H9 (cell line): ENCODE data around the gene PPP1R27. TPM values are rescaled to one million over a fixed set of nuclear protein-coding genes. Genes with fewer than 3 reads are reported as not detected.

ENCODE experiments used
- DNase-seq: peaks from one replicate; pipeline ENCODE4 v3.0.0-alpha.2; 2017
- H2AFZ ChIP-seq: one replicate; pipeline ENCODE4 v1.6.1; 2013; ENCODE audit warnings: mild to moderate bottlenecking, low read length, control low read depth, moderate library complexity
- H2AK5ac ChIP-seq: 2 replicates; pipeline ENCODE4 v1.6.1; 2013; ENCODE audit warnings: low read length, control low read depth, mixed read lengths; ENCODE audit not compliant: insufficient read length
- H2BK120ac ChIP-seq: one replicate; pipeline ENCODE4 v1.6.1; 2013; ENCODE audit warnings: low read depth, mild to moderate bottlenecking, low read length, control low read depth, inconsistent platforms; ENCODE audit not compliant: poor library complexity, severe bottlenecking
- H2BK12ac ChIP-seq: 2 replicates; pipeline ENCODE4 v1.6.1; 2013; ENCODE audit warnings: low read length, control low read depth, mixed read lengths, low read depth; ENCODE audit not compliant: insufficient read length
- H2BK15ac ChIP-seq: 2 replicates; pipeline ENCODE4 v1.6.1; 2013; ENCODE audit warnings: low read depth, low read length, control low read depth
- H2BK20ac ChIP-seq: one replicate; pipeline ENCODE4 v1.6.1; 2013; ENCODE audit warnings: low read depth, mild to moderate bottlenecking, low read length, control low read depth, inconsistent platforms; ENCODE audit not compliant: poor library complexity, severe bottlenecking
- H2BK5ac ChIP-seq: 2 replicates; pipeline ENCODE4 v1.6.1; 2013; ENCODE audit warnings: low read length, control low read depth, mixed read lengths; ENCODE audit not compliant: insufficient read length
- H3K14ac ChIP-seq: 2 replicates; pipeline ENCODE4 v1.6.1; 2013; ENCODE audit warnings: low read length, control low read depth; ENCODE audit not compliant: insufficient read depth
- H3K18ac ChIP-seq: 2 replicates; pipeline ENCODE4 v1.6.1; 2013; ENCODE audit warnings: low read depth, mild to moderate bottlenecking, mixed read lengths, low read length, control low read depth; ENCODE audit not compliant: insufficient read length
- H3K23ac ChIP-seq: 2 replicates; pipeline ENCODE4 v1.6.1; 2013; ENCODE audit warnings: low read length, control low read depth, mixed read lengths, low read depth; ENCODE audit not compliant: insufficient read length
- H3K23me2 ChIP-seq: 2 replicates; pipeline ENCODE4 v1.6.1; 2013; ENCODE audit warnings: low read depth, mild to moderate bottlenecking, mixed read lengths, low read length, control low read depth; ENCODE audit not compliant: insufficient read length, poor library complexity, severe bottlenecking
- H3K27ac ChIP-seq: 2 replicates; pipeline ENCODE4 v1.5.1; 2013; ENCODE audit warnings: low read length, control low read depth, mixed read lengths, low read depth; ENCODE audit not compliant: insufficient read length
- H3K27me3 ChIP-seq: 2 replicates; pipeline ENCODE4 v1.6.1; 2013; ENCODE audit warnings: low read length, control low read depth, inconsistent platforms; ENCODE audit not compliant: insufficient read depth
- H3K4ac ChIP-seq: 2 replicates; pipeline ENCODE4 v1.6.1; 2013; ENCODE audit warnings: low read depth, mild to moderate bottlenecking, control low read depth, inconsistent platforms, low read length, moderate library complexity
- H3K4me1 ChIP-seq: 2 replicates; pipeline ENCODE4 v1.6.1; 2013; ENCODE audit warnings: low read length, control low read depth, inconsistent platforms; ENCODE audit not compliant: insufficient read depth
- H3K4me2 ChIP-seq: 2 replicates; pipeline ENCODE4 v1.6.1; 2013; ENCODE audit warnings: low read length, control low read depth, mixed read lengths; ENCODE audit not compliant: insufficient read length, insufficient read depth
- H3K56ac ChIP-seq: 2 replicates; pipeline ENCODE4 v1.6.1; 2013; ENCODE audit warnings: low read depth, mild to moderate bottlenecking, mixed read lengths, low read length, control low read depth; ENCODE audit not compliant: insufficient read length
- H3K79me1 ChIP-seq: 2 replicates; pipeline ENCODE4 v1.6.1; 2013; ENCODE audit warnings: low read depth, mild to moderate bottlenecking, moderate library complexity, low read length, control low read depth, inconsistent platforms; ENCODE audit not compliant: insufficient read depth, poor library complexity, severe bottlenecking
- H3K79me2 ChIP-seq: 2 replicates; pipeline ENCODE4 v1.6.1; 2013; ENCODE audit warnings: low read length, control low read depth, inconsistent platforms; ENCODE audit not compliant: insufficient read depth
- H3K9ac ChIP-seq: 2 replicates; pipeline ENCODE4 v1.6.1; 2013; ENCODE audit warnings: low read length, control low read depth, mixed read lengths; ENCODE audit not compliant: insufficient read length; ENCODE audit errors: extremely low read depth
- H3K9me3 ChIP-seq: one replicate; pipeline ENCODE4 v1.6.1; 2013; ENCODE audit warnings: low read depth, low read length, inconsistent platforms; ENCODE audit not compliant: control insufficient read depth
- H3T11ph ChIP-seq: one replicate; pipeline ENCODE4 v1.6.1; 2013; ENCODE audit warnings: mild to moderate bottlenecking, low read length, control low read depth, inconsistent platforms
- H4K20me1 ChIP-seq: one replicate; pipeline ENCODE4 v1.6.1; 2013; ENCODE audit not compliant: control insufficient read depth, insufficient read length, insufficient read depth
- H4K5ac ChIP-seq: 2 replicates; pipeline ENCODE4 v1.6.1; 2013; ENCODE audit warnings: low read depth, mild to moderate bottlenecking, mixed read lengths, low read length, control low read depth; ENCODE audit not compliant: insufficient read length
- H4K8ac ChIP-seq: replicated peaks from 2 replicates; pipeline ENCODE4 v1.6.1; 2013; ENCODE audit warnings: low read length, control low read depth, mixed read lengths, low read depth; ENCODE audit not compliant: insufficient read length
- H4K91ac ChIP-seq: 2 replicates; pipeline ENCODE4 v1.6.1; 2013; ENCODE audit warnings: low read depth, mild to moderate bottlenecking, moderate library complexity, mixed read lengths, low read length, control low read depth; ENCODE audit not compliant: insufficient read length
- H3K27ac Mint-ChIP-seq, 3 experiments: 2 replicates in 2 of 3; 3 replicates in 1 of 3; pipeline ENCODE4 v1.8.0; 2020 to 2021; ENCODE audit warnings: mixed read lengths in 3 of 3, mild to moderate bottlenecking in 1 of 3, moderate library complexity in 1 of 3
- H3K27me3 Mint-ChIP-seq: 2 replicates; pipeline ENCODE4 v1.8.0; 2021; ENCODE audit warnings: low read depth, mild to moderate bottlenecking, moderate library complexity, mixed read lengths
- H3K36me3 Mint-ChIP-seq, 3 experiments: 2 replicates in 2 of 3; 3 replicates in 1 of 3; pipeline ENCODE4 v1.8.0; 2020 to 2021; ENCODE audit warnings: low read depth in 3 of 3, mixed read lengths in 3 of 3; ENCODE audit not compliant: insufficient read depth in 1 of 3
- H3K4me1 Mint-ChIP-seq, 2 experiments: 2 replicates each; pipeline ENCODE4 v1.8.0; 2020; ENCODE audit warnings: mixed read lengths in 2 of 2
- H3K4me3 Mint-ChIP-seq, 2 experiments: 2 replicates in 1 of 2; 3 replicates in 1 of 2; pipeline ENCODE4 v1.8.0; 2020 to 2021; ENCODE audit warnings: mild to moderate bottlenecking in 2 of 2, mixed read lengths in 2 of 2, moderate library complexity in 1 of 2
- H3K9me3 Mint-ChIP-seq, 2 experiments: 2 replicates in 1 of 2; 3 replicates in 1 of 2; pipeline ENCODE4 v1.8.0; 2020; ENCODE audit warnings: mild to moderate bottlenecking in 2 of 2, mixed read lengths in 2 of 2, moderate library complexity in 1 of 2
- WGBS: extraction: QIAGEN DNeasy Blood & Tissue Kit; methylation state at CpG from one replicate; pipeline ENCODE4 v1.1.7; 2013; ENCODE audit warnings: missing lambda C conversion rate, low lambda C conversion rate, mixed read lengths; ENCODE audit not compliant: insufficient read length; ENCODE audit errors: extremely low coverage; 5-methylcytosine and 5-hydroxymethylcytosine counted together
- total RNA-seq: library from RNA; stranded (reverse); gene quantifications from 2 replicates; pipeline ENCODE4 v1.2.1, GENCODE V29; 2021
- TF ChIP-seq, protein P1 (sequence below): fragments of 200-600 bp; sonication (generic); conservative IDR thresholded peaks from 3 replicates; pipeline ENCODE4 v1.8.0; 2021; ENCODE audit warnings: antibody characterized with exemption, mild to moderate bottlenecking

Gene PPP1R27
- total RNA-seq, 1 experiment from 2014 or later, result 0.22 TPM

DNA sequence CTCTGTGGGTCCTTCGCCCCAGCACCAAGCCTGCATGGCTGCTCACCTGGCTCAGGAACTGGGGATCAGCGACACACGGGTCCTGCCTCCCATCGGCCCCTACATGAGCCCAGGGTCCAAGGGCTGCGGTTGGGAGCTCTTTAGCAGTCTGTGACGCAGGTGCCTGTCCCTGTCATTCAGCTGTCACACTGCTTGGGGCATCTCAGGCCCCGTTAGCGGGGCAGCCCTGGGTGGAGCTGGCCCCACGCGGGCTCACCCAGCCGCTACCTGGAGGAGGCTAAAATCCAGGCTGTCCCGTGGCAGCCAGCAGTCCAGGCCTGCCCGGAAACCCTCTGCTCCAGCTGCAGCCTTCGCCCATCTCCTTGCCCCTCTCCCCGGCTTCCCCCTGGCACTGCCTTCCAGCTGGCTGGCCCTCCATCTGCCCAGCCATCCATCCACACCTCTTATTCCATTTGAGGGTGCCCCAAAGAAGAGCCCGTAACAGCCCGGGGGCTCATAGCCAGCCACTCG lies 27.6 kb downstream of the PPP1R27 start:
- Histone ChIP-seq H2AFZ (no peak overlapping the region), H3K23me2 (peaks cover 6% of the 10 kb centered on the region), H3K18ac (no peak overlapping the region), H3K79me2 (no peaks in the 10 kb centered on the region), H3K23ac (no peak overlapping the region), H3K14ac (no peak overlapping the region; the same call in 1 of the 2 replicates), H2BK120ac (no peak overlapping the region), H3T11ph (no peak overlapping the region), H3K9ac (no peak overlapping the region), H2AK5ac (no peak overlapping the region), H3K79me1 (no peaks in the 10 kb centered on the region), H2BK12ac (no peak overlapping the region), H4K20me1 (no peaks in the 10 kb centered on the region), H3K27ac (no peak overlapping the region), H4K5ac (no peak overlapping the region), H3K56ac (no peak overlapping the region), H3K4ac (no peak overlapping the region), H2BK5ac (no peak overlapping the region), H3K4me1 (no peaks in the 10 kb centered on the region), H3K27me3 (peaks cover 29% of the 10 kb centered on the region), H4K91ac (no peak overlapping the region), H2BK20ac (no peak overlapping the region), H4K8ac (no peak overlapping the region), H3K9me3 (no peaks in the 10 kb centered on the region), H2BK15ac (no peak overlapping the region), H3K4me2 (no peak overlapping the region)
- no peaks in the 10 kb centered on the region; a peak in 3 of 5 replicates for H3K9me3 Mint-ChIP-seq
- no peak overlapping the region for H3K4me3 Mint-ChIP-seq
- H3K4me1 Mint-ChIP-seq, result peaks cover 0 to 6% of the 10 kb centered on the region in 2 experiments; a peak in 1 of 4 replicates
- WGBS, result no CpG with 5 or more reads among the region's 18 CpGs
- H3K36me3 Mint-ChIP-seq, result no peaks in the 10 kb centered on the region
- no peak for DNase-seq
- TF ChIP-seq, protein P1, sequence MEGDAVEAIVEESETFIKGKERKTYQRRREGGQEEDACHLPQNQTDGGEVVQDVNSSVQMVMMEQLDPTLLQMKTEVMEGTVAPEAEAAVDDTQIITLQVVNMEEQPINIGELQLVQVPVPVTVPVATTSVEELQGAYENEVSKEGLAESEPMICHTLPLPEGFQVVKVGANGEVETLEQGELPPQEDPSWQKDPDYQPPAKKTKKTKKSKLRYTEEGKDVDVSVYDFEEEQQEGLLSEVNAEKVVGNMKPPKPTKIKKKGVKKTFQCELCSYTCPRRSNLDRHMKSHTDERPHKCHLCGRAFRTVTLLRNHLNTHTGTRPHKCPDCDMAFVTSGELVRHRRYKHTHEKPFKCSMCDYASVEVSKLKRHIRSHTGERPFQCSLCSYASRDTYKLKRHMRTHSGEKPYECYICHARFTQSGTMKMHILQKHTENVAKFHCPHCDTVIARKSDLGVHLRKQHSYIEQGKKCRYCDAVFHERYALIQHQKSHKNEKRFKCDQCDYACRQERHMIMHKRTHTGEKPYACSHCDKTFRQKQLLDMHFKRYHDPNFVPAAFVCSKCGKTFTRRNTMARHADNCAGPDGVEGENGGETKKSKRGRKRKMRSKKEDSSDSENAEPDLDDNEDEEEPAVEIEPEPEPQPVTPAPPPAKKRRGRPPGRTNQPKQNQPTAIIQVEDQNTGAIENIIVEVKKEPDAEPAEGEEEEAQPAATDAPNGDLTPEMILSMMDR, result no peak
- peaks cover 67% of the 10 kb centered on the region for H3K27me3 Mint-ChIP-seq
- no peak overlapping the region for H3K27ac Mint-ChIP-seq
